GM19025 (cell line): ENCODE results near the gene TRMT2A.
A peak's percentile ranks its signal among the peaks of the same experiment; 100 is the strongest.

Experiments
- ATAC-seq: cut with Tn5 transposase; IDR thresholded peaks from one replicate; pipeline ENCODE4 v1.9.1; 2021; ENCODE audit warnings: mild to moderate bottlenecking, low read depth, moderate library complexity; ENCODE audit not compliant: unreplicated experiment

The TRMT2A gene

DNA sequence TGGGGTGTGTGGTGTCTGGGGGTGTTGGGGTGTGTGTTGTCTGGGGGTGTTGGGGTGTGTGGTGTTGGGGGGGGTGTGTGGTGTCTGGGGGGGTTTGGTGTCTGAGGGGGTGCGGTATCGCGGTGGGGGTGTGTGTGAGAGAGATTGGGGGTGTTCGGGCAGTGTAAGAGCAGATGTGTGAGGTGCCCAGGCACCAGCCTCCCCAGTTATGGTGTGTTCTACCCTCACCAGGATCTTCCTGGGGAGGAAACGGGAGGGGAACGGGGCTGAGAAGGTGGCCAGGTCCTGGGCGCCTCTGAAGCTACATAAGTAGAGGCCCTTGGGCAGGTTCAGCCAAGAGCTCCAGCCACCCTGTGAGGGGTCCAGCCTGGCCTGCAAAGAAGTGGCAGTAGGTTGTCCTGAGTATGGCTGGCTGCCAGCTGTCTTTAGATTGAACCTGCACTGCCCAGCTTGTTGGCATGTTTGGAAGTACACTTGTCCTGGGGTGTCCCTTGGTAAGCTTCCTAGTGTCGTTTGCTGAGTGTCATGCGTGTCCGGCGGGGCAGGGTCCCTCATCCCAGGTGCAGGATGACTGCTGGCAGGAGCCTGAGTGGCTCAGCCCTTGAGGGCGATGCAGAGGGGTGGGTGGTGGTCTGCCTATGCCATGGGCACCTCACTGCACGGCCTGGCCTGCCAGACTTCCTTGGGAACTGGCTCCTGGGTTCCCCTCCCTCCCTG, 6.5 kb upstream of the TRMT2A start:
- no peak for ATAC-seq

- ATAC-seq: no peak
Observed at GRCh38 chr22:20121856-20122415, 4.9 kb upstream of the TRMT2A start.

GRCh38 chr22:20118300-20119020, 1.4 kb upstream of the TRMT2A start:
- no peak for ATAC-seq

DNA sequence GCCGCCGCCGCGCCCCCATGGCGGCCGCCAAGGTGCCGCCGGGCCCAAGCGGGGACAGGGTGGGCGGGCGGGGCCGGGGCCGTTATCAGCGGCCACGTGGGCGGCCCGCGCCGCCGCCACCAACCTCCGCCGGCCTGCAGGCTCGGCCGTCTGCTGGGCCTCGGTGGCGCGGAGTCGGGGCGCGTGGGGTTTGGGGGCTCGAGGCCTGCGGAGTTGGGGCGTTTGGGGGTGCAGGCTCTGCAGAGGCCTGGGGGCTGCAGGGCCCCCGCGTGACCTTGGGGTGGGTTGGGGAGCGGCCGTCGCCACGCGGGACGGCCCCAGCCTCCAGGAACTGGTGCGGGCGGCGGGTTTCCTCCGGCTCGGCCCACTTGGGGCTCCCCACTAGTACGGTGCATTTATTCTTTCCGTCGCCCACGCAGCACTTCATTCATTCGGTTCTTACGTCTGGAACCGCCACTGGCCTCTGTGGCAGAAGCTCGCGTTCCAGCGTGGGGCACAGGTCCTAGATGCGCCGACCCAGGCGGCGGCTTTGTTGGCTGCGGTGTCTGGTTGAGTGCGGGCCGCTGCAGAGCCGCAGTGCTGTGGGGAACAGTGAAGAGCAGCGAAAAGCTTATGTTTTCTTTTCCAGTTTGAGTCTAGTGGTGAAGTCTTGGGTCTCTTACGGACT, 740 bp upstream of the TRMT2A start:
- peak; percentile 14 for ATAC-seq

GRCh38 chr22:20116376-20116950, 563 bp downstream of the TRMT2A start:
- ATAC-seq: no peak

DNA sequence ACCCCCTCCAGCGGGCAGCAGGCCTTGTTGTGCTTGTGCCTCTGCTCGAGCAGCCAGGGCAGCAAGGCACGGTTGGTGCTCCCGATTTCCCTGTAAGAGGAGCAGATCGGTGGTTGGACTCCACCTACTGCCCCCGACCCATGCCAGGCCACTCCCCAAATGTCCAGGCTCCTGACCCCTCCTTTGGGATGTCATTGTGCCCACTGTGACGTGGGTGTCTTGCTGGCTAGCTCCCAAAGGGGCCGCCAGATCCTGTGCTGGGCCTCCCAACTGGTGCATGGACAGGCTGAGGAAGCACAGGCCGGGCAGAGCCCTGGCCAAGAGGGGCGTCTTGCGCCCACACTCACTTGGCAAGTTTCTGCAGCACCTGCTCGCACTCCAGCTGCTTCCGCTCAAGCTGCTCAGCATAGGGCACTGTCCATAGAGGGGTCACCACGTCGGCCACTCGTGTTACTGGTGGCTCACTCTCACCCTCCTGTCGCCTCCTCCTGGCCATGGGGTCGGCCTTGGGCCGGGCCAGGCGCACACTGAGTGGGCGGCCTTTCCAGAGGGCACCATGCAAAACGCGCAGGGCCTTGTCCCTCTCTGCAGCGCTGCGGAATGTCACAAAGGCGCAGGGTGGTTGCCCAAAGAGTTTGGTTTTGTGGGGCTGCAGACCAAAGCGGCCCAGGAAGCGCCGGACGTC, 1.2 kb downstream of the TRMT2A start, which contains the start of gene RANBP1:
RANBP1 (plus strand) TSS at position 414 of the 685 bp plus-strand sequence; CDS start at position 495, 81 bp downstream.
- no peak for ATAC-seq

DNA sequence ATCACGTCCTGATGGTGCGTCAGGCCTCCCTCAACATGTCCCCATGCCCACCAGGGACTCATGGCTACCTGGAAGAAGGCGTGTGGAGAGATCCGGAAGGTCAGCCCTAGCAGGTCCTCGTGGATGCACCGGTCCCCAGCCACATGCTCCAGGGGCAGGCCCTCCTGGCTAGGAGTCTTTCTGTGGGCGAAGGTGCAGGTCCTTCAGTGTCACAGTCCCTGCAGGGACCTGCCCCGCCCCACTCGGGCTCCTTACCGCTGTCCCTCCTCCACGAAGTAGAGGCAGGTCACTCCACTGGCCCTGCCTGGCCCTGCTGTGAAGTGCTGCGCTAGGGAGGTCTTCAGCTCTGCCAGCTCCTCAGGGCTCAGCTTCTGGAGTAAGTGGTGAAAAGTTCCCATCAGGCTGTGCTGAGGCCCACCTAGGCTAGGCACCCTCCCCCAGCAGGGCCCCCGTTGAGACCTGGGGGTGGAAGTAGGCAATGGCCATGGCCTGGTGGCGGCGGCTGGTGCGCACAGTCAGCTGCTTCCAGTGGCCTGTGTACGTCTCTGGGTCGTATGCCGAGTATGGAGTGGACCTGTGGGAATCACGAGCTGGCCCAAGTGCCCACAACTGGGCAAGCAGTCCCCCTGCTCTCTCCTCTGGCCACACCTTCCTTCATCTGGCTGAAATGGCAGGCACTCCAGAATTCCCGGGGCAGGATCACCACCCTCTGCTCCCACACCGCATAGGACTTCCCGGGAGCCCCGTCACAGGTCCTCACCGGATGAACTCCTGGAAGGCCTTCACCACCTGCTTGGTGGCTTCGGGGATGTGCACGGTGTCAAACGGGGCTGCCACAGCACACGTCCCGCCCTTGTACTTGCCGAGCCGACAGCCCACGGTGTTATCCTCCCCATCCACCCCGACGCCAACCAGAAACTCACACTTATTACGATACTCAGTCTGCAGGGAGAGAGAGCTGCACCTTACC, 2.2 kb downstream of the TRMT2A start:
- no peak for ATAC-seq

DNA sequence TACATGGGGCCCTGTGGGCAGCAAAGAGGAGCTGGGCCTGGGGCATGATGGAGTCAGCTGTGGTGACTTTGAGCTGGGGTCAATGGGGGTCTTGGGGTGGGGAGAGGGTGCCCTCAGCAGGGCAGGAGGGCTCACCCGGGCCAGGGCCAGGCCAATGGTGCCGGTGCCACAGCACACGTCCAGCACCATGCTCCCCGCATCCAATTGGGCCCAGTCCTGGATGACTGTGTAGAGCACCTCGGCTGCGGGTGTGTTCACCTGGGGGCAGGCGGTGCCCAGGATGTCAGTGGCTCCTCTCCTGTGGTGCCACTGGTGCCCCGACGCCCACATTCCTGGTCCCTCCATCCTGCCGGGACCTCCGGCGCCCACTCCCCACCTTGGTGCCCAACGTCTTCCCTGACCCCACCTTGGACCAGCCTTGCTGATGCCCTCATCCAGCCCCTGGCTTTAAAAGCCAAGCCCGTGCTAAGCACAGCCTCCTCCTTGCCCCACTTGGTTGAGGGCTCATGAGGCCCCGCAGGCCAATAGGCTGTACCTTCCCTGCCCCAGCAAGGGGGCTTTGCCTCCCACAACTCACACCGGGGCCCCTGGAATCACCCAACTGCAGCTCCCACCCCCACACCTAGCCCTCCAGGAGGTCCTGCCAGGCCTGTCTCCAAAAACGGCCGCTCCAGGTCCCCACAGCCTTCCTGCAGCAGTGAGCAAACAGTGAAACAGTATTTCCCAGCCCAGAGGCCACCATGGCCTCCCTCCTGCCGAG, 3.3 kb downstream of the TRMT2A start:
- ATAC-seq: no peak

- ATAC-seq: no peak
Observed at GRCh38 chr22:20112623-20113511, 4.2 kb downstream of the TRMT2A start.

DNA sequence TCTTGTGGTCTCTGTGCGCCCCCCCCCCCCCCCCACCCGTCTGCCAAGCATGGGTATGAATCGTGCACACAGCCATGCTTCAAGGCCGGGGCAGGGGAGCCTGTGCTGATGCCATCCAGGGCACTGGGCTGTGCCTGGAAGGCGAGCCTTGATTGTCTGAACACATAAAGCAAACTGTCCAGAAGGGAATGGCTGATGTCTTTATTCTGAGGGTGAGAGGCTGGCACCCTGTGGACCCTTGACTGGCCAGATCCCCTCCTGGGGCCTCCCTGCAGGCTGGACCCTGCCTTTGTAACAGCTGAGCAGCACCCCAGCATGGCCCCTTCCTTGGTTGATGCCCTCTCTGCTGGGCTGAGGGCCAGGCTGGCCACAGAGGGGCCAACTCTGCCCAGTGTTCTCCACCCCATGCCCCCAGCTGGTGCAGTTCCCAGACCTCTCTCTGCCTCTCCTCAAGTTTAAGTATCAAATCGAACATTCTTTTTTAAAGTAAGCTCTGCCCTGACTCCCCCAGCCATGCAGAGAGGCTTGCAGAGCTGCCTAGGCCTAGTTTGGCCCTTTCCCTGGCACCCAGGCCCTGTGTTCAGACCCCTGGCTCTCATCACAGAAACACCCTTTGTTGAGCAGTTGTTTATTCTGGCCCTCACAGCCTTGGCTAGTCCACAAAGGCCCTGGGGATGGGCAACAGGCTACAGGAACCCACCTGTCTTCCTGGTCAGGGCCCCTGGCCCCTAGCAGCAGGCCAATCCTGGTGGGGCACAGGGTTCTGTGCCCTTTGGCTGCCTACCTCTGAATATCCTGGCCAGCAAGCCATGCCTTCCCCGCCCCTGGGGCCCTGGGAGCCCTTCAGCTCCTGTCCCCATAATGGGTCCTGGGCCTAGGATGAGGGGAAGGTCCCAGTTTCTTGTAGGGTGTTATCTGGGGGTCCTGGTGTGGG, 5.1 kb downstream of the TRMT2A start:
- ATAC-seq: no peak

- ATAC-seq: no peak
Observed at GRCh38 chr22:20111045-20111688, 5.9 kb downstream of the TRMT2A start.

- ATAC-seq: no peak
Observed at GRCh38 chr22:20110359-20110985, 6.6 kb downstream of the TRMT2A start.

DNA sequence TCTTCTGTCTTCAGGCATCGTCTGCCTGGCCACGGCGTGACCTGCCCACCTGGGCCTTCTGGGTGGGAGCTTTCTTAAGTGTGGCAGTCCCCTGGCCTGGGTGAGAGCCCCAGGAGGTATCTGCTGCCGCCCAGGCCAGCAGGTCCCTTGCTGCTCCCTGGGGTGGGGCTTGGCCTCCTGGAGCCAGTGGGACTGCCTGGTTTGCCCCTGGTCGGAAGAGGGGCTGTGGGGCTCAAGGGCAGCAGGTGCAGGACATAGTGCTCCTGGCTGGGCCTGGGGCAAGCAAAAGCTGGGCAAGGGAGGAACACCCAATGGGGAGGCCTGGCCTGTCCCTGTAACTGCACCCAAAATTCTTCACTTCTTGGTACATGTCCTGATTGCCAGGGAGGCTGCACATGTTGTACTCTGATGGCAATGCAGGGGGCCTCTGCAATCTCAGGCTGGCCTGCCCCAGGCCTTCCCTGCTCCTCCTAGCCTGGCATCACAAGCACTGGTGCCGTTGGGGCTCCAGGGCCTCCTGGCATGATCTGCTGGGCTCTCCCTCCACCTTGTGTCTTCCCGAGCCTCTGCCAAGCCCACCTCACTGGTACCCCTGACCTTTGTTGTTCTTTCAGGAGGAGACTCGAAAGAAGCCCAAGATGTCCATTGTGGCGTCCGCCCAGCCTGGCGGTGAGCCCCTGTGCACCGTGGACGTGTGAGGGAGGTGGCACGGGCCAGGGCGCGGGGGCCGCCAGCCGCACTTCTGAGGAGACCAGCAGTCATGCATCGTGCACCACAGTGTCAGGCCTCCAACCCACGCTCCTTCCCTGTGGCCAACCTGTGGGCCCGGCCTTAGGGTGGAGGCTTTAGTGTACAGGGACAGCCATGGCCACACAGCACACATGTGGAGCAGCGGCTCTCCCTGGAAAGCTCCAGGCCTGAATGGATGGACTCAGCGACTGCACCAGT, 7.3 kb downstream of the TRMT2A start:
- no peak for ATAC-seq

GRCh38 chr22:20108757-20109230, 8.2 kb downstream of the TRMT2A start:
- ATAC-seq: no peak
